HG02588 (cell line): ENCODE data around the gene PGAM5.

ENCODE experiments used
- ATAC-seq: cut with Tn5 transposase; IDR thresholded peaks from one replicate; pipeline ENCODE4 v1.9.1; 2021; ENCODE audit warnings: mild to moderate bottlenecking, moderate library complexity; ENCODE audit not compliant: unreplicated experiment

The PGAM5 gene

DNA sequence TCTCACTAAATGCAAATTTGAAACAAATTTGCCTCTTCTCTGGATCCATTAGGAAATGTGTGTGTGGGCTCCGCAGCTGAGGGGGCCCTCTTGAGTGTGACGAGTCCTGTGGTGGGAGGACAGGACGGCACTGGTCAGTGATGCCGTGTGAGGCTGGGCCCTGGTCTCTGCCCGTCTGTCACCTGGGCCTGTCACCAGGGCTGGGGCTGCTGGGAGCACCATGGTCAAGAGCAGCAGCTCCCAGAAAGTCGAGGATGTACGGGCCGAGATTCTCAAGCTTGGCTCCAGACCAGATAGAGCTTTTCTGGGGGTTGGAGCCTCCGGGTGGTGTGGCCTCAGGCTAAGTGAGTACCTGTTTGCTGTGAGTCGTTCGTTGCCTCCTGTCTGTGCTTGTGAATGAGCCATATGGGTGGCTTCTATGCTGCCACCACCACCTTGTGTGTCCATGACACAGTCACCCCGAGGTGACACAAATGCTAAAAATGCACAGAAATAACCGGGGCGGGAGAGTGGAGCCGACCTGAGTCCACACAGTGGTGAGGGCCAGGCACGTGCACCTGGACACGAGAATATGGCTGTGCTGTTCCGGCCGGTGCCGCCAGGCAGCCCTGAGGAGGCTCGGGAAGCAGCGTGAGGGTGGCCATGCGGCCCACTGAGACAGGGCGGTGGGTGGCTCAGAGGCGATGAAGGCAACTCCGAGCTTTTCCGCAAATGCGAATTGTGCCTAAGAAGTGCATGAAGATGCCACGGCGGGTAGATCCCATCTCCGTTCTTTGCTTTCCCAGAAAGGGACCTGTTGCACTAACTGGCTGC, 8.7 kb downstream of the PGAM5 start:
- ATAC-seq, result no peak

- ATAC-seq, result no peak
Measured at GRCh38 chr12:132719954-132720324, 9.3 kb downstream of the PGAM5 start.

DNA sequence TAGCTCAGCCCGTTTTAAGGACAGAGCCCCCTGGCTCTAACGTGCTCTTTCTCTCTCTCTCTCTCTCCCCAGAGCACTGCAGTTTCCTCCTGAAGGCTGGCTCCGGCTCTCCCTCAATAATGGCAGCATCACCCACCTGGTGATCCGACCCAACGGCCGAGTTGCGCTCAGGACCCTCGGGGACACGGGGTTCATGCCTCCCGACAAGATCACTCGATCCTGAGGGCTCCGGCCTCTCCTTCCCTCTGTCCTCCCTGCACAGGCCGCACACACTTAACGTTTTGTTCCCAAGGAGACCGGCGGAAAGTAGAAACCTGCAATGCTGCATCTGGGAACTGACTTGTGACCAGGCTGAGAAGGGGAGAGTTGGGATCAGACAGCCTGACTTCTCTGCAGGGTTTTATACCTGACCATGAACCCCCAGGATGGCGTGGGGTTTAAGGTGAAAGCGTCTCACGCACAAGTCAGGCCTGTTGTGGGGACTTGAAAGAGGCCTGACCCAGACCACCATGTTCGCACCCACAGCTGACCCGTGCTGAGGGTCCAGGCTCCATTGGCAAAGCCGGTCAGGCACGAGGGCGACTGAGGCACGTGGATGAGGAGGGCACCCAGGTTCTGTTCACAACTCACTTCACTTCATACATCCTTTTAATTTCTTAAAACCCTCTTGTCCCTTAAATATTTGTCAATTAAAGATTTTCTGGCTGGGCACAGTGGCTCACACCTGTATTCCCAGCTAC, 10.1 kb downstream of the PGAM5 start:
- no peak for ATAC-seq

DNA sequence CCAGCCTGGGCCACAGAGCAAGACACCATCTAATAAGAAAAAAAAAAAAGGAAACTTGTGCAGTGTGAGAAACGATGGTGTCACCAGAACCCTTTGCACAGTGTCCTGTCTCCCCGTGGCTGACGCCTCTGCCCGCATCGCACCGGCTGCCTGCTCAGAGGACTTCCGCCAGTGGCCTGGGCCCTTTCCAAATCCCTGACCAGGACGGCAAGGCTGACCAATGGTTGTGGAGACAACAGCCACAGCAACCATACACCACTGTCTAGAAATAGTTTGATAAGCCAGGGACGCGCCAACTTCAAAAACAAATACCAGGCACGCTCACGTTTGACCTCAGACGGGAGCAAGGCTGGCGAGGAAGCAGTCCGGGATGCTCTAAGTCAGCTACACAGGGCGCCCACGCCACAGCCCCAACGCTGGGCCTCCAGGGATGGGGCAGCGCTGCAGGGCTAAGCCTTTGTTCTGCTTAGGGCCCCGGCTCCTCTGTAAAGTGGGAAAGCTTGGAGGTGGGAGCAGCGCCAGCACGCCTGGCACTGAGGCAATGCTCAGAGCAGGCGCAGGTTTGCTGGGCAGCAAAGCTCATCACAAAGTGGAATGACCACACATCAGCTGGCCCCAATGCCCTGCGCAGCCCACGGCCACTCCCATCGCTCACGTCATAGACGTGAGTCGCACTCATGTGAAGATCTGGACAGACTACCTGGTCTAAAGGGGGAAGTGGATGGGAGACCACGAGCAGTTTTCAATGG, 12.5 kb downstream of the PGAM5 start:
- no peak for ATAC-seq

DNA sequence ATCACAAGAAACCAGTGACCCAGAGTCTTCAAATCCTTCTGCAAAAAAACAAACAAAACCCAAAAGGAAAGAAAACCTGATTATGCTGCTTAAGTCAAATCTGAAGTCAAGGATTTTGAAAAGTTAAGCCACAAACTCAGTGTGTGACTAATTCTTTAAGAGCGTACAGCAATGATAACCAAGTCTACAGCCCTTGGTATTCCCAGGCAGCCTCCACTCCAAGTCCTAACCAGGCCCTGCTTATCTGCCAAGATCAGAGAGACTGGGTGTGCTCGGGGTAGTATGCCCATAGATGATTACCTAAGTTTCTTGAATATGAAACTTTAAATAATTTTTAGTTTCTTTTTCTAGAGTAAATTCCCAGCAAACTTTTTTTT, 13.1 kb downstream of the PGAM5 start:
- ATAC-seq, result no peak

DNA sequence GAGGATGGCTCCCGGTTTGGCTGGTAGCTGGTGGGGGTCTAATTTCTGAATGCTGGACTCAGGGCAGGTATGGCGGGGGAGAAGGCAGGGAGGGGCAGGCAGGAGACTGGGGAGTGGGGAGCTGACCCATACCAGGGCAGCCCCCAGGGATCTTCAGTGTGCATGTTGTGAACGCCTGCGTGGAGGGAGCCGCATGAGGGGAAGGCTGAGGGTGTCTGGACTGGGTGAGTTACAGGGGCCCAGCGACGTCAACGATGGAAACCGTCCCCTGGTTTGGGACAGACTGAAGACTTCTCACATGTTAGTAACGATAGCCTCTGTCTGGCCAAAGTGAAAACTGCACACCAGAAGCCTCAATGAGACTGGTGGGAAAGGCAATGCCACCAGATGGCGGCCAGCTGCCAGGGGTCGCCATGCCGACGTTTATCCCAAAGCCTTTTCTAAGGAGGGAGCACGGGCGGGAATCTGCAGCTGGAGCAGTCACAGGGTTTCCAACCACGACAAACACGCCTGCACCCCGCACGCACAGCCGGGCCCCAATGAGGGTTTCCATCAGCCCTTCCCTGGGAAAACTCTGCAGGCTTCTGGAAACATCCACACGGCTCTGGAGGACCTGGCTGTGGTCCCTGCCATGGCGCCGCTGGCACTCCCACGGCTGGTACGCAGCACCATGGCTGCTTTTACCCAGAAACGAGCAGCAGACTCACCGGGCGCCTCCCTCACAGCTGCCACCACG, 14.0 kb downstream of the PGAM5 start:
- ATAC-seq, result no peak

DNA sequence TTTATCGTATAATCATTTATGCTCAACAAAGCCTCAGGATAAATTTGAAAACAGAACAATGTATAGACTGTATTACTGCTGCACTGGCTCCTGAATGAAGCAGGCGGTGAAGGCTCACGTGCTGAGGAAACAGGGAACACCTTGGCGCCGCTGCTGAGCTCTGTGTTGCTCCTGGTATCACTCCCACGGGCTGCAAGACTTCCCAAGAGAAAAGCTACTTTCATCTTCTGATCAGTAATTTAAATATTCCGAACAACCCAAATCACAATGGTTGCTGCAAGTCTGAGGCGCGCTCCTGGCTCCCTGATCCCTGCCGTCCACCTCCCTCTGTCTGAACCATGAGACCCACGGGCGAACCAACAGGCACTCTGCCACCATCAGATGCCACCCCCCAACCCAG, 15.7 kb downstream of the PGAM5 start:
- ATAC-seq, result no peak

- no peak for ATAC-seq
Measured at GRCh38 chr12:132727091-132727794, 16.6 kb downstream of the PGAM5 start.

DNA sequence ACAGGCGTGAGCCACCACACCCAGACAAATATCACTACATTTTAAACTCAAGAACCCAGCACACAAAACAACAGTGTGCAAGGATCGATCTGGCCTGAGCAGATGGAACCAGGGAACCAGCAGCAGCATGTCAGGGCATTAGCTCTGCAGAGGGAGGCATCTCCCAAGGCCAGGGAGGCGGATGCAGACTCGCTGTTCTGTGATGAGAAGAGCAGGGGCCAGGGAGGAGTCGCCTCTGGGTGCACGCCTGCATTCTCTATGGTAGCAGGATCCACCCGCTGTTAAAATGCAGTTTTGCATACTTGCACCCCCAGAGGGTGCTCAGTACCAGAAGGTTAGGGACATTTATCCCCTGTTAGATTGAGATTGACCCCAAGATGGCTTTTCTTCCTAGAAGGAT, 17.9 kb downstream of the PGAM5 start:
- ATAC-seq, result no peak

DNA sequence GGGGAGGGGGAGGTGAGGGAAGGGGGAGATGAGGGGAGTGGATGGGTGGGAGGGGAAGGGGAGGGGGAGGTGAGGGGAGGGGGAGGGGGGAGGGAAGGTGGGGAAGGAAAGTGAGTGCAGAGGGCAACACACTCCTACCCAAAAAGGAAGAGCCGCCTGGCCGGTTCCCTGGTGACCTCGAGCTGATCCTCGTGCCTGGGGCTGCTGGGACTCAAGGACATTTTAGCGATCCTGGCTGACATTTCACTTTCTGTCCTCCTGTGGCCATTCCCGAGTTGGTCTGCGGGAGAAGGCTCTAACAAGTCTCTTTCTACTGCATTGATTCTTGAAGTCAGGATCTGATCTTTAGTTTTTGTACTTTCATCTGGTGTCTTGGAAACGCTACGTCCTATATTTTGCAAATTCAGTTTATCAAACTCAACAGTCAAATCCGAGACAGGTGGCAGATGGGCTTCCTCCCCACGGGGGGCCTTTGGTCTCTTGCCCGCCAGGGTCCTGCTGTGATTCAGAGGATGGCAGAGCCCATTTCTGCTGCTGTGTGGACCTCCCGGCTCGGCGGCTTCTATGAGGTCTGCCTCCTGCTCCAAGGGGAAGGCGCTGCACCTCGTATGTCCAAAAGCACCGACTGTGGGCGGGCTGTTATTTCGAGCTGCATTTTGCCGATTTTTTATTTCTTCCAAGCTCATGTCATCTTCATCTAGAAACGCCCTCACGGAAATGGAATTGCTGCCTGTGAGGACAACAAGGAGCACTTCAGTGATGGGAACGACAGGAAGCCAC, 19.1 kb downstream of the PGAM5 start:
- ATAC-seq, result no peak

DNA sequence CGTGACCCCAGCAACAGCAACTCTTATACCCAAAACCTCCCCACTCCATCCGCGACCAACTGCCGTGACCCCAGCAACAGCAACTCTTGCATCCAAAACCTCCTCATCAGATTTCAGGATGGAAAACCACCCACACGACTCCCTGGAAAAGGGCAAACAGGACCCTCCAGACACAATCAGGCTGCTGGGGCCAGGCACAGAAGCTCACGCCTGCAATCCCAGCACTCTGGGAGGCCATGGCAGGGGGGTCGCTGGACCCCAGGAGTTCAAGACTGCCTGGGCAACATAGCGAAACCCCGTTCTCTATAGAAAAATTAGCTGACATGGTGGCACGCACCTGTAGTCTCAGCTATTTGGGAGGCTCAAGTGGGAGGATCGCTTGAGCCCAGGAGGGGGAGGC, 19.7 kb downstream of the PGAM5 start:
- no peak for ATAC-seq

- no peak for ATAC-seq
Measured at GRCh38 chr12:132731574-132731973, 20.9 kb downstream of the PGAM5 start.

- no peak for ATAC-seq
Measured at GRCh38 chr12:132734206-132734605, 23.6 kb downstream of the PGAM5 start.

DNA sequence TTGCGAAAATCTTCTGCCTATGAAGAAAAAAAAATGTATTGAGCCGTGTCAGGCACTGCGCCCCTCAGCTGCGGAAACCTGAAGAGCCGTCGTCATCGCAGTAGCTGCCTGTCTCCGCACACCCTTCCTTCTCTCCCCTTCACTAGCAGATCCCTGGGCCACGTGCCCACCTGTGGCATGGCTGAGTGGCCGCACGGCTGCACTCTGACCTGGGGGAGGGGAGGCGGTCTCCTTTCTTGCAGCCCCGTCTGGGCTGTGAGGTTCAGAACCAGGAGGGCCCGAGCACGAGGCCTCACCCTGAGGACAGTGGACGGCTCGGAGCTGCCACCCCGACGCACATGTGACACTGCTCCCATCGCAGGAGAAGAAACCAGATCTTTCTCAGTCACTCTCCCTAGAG, 24.9 kb downstream of the PGAM5 start:
- no peak for ATAC-seq

- no peak for ATAC-seq
Measured at GRCh38 chr12:132736378-132736777, 25.7 kb downstream of the PGAM5 start.

GRCh38 chr12:132736913-132737312, 26.3 kb downstream of the PGAM5 start:
- no peak for ATAC-seq

GRCh38 chr12:132739600-132740312, 29.1 kb downstream of the PGAM5 start:
- ATAC-seq, result no peak

GRCh38 chr12:132740313-132740646, 29.6 kb downstream of the PGAM5 start:
- no peak for ATAC-seq

DNA sequence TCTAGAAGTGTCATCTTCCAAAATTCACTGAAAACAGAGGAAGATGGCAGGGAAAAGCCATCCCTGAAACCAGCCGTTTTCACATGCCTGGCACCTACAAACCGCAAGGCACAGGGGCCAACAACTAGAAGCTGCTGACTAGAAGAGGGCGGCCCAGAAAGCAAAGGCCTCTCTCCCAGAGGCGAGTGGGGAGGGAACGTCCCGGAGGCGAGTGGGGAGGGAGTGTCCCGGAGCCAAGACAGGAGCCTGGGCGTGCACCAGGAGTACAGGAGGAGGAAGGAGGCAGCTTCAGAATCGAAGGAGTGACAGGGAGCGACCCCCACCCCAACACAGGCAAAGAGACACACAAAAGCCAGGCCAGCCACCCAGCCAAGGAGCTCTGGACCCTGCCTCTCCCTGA, 30.0 kb downstream of the PGAM5 start:
- ATAC-seq, result no peak
